Left ventricle myocardium superior (tissue), 1 donor: ENCODE data around the gene UBE2L3. TPM values are rescaled to one million over a fixed set of nuclear protein-coding genes. Genes with fewer than 3 reads are reported as not detected.
A peak's percentile ranks its signal among the peaks of the same experiment; 100 is the strongest.

Experiments
- ATAC-seq: fragments of 200-7000 bp; cut with Tn5 transposase; one replicate; pipeline ENCODE4 v1.9.1; 2020; ENCODE audit warnings: mild to moderate bottlenecking, moderate library complexity
- DNase-seq: peaks from one replicate; pipeline ENCODE4 v3.0.0-alpha.2; 2020
- intact Hi-C: fragments of 100-400 bp; cut with micrococcal nuclease; formaldehyde crosslinking; loops from one replicate; pipeline ENCODE4 v1.11.0; 2022
- total RNA-seq: library from RNA; stranded (reverse); fragmentation: NEBNext Ultra II Directional; extraction: Animal tissue kit (Norgen Biotek cat#: 25700); gene quantifications from one replicate; pipeline ENCODE4 v1.2.1, GENCODE V29; 2021
- donor health status: DM: no; HTN: yes; CAD: no; lungs with severe emphysema.

Gene UBE2L3
- total RNA-seq, 1 donor from 2014 or later, result 51.6 TPM

DNA sequence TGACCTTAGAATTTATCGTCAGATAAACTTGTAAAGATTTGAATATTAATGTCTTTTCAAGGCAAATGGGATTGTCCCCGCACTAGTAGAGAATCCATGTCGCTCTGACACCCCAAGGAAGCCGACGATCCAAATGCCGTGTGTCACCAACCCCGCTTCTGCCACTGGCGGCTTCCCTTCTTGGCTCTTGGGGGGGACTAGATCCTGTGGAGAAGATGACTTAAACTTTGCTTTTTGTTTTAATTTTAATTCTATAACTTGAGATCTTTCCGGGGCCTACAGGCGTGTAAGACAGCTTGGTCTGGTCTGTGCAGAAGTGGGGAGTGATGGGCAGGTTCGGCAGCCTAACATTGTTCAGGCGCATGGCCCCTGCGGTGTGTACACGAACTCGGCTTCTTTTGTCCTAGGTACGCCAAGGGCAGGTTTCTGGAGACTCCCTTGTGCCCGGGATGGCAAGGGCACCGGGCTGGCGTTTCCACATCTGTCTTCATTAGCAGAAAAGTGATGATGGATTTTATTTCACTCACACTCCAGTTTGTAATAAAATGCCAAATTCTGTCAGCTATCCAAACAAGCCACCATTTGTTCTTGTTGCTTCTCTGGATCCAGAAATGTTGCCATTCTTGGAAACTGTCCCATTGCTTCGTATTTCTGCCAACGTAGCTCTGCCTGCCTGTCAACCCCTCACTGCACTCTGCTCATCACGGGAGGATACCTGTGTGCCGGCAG, 55.6 kb downstream of the UBE2L3 start:
- intact Hi-C loops, result no loop called here
- ATAC-seq, result no peak
- no peak for DNase-seq

DNA sequence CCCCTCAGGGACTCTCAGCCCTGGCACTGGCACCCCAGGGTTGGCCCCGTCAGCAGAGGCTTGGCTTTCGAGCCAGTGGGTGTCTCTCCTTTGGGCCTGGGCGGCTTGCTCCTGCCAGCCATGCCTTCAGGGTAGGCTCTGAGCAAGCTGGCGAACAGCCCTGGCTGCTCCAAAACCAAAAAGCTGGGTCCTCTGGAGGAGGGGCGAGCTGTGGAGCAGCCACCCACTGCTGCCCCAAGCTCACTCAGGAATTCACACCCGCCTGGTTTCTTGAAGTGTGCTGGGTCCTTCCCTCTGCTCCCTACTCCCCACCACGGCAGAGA, 56.1 kb downstream of the UBE2L3 start:
- intact Hi-C loops, result no loop called here
- no peak for DNase-seq
- ATAC-seq, result peak; percentile 8

DNA sequence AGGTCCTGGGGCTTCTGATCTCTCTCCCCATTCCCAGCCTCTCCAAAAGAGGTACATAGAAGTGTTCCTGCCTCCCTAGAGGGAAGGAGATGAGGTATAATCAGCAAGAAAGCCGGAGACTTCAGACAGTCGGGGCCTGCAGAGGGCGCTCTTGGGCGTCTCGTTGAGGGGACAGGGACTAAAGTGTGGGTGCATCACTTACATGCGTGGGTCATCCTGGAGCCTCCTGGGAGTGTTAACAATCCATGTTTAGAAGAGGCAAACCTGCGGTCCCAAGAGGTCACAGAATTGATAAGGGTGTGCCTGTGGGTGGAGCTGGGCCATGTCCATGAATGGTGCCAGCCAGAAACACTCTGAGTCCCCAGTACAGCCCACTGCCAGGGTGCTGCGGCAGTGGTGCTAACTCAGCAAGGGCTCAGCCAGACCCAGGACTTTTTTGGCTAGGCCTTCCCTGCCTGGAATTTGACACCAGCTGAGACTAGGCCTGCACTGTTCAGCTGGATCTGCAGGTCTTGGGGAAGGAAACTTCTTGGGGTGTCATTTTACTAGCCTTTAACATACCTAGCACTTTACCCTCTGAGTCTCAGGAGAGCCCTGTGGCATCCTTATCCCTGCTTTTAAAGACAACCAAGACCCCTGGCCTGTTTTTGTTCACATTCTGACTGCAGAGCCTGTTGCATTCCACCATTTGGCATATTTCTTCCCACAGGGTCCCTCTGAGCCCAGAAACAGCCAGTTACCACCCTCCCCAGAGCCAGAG, 56.8 kb downstream of the UBE2L3 start:
- peak; percentile 65 for ATAC-seq

DNA sequence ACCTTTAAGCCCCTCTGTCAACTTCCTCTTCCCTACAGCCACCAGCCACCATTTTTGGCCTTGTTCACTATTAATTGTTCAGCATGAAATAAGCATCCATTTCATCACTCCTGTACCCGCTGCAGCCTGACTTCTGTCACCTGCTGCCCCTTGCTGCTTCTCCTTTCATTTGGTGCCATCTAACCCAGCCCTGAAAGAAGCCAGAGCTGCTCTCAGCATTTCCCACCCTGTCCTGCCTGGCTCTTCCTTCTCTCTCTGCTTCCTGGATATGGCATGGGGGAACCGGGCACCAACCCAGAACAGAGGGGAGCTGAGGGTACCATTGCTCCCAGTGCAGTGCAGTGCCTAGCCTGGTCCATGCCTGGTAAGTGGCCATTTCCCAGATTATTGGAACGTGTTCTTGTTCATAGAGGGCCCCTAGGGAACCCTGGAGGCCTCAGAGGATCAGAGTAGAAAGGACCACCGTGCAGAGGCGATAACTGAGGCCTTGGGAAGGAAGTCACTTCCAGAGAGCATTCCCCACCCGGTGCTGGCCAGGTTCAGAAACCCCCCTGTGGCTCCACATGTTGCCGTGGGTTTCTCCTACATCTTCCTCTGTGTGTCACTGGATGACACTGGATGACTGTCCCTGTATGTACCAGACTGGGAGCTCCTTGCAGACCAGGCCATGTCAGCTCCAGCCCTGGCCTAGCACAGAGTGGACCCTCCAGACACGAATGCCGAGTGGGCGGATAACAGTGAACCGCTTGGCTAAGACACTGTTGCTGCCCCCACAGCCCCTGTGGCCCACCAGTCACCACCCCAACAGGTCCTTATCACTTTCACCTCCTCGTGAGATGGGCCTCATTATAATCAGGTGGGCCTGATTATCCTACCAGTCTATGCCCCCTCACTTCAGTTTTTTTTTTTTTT, 57.6 kb downstream of the UBE2L3 start:
- DNase-seq (no peak), ATAC-seq (no peak)
- intact Hi-C loops, result no loop called here

More for the DNA sequence above, 56.8 kb downstream of the UBE2L3 start:
- peak; percentile 58 for DNase-seq
- intact Hi-C loops, result no loop called here

DNA sequence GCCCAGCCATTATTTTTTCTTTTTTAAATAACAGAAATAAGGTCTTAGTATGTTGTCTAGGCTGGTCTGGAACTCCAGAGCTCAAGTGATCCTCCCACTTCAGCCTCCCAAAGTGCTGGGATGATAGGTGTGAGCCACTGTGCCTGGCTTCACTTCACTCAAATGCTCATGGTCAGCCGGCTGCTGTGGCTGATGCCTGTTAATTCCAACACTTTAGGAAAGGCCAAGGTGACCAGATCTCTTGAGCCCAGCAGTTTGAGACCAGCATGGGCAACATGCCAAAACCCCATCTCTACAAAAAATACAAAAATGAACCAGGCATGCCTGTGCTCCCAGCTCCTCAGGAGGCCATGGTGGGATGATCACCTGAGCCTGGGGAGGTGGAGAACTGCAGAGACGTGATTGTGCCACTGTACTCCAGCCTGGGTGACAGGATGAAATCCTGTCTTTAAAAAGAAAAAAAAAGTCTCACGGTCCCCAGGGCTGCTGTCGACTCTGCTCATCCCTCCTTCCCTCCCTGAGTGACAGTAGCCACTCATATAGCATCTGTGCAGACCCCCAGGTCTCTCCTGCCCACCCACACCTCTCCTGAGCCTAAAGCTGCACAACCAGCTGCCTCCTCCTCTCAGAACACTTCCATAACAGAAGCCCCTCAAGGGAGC, 58.7 kb downstream of the UBE2L3 start:
- intact Hi-C loops, result no loop called here
- ATAC-seq (no peak), DNase-seq (no peak)

DNA sequence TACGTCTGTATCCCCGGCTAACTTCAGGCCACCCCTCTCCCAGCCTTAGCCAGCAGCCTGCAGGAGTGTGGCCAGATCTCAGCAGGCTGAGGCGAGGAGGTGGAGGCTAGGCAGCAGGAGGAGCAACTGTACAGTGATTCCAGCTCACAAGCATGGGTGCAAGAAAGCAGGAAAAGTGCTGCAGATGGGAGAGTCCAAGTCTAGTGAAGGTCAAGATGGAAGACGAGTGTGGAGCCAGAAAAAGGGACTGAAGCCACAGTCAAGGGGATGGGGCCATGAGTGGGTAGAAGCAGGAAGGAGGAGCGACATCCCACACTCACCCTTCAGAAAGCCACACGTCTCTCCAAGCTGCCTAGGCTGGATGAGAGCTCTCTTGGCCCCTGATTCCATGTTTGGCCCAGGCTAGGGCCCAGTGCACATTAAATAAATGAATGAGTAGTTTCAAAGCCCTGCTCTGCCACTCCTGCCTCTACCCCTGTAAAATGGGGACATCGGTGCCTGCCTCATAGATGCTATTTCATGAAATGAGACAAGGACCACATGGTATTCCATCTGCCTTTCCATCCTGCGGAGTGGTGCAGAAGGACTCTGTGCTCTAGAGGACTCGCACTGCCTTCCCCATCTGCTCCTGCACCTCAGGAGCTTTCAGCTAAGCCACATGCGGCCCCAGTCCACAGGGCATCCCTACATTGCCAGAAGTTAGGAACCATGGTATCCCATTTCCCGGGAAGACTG, 59.4 kb downstream of the UBE2L3 start:
- intact Hi-C loops, result no loop called here
- DNase-seq, result no peak

DNA sequence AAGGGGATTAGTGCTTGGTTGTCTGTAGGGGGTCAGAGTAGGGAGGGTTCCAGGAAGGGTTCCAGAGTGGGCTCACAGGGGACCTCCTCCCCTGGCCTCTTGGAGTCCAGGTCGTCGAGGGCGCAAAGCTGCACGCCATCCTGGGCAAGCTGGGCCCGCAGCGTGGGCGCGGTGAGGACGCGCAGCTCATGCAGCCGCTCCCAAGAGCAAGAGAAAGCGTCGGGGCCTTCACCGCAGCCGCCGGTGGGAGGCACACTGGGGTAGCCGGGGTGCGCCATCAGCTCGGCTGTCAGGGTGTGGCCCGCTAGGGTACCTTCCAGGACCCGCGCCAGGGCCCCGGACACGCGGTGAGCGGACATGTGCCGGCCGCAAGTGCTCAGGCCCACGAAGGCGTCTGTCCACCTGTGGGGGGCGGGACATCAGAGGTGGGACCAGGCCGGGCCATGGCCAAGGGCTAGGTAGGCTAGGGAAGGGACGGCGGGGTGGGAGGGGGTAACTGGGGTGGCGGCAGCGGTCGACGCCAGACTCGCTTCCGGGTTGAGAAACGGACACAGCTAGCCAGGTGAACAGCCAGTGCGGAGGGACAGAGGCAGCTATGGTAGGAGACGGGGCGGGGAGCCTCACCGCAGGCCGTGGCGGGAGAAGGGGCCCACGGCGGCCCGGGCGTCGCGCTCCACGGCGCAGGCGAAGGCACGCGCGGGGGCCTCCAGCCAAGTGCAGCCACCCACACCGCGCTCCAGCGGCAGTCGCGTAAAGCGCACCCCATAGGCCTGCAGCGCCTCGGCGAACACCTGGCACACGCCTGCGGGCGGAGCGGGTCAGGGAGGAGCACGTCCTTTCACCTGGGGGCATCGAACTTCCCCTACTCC, 61.1 kb downstream of the UBE2L3 start:
- intact Hi-C loops, result no loop called here
- ATAC-seq (peak; percentile 0), DNase-seq (no peak)

More for the DNA sequence above, 59.4 kb downstream of the UBE2L3 start:
- ATAC-seq, result no peak

DNA sequence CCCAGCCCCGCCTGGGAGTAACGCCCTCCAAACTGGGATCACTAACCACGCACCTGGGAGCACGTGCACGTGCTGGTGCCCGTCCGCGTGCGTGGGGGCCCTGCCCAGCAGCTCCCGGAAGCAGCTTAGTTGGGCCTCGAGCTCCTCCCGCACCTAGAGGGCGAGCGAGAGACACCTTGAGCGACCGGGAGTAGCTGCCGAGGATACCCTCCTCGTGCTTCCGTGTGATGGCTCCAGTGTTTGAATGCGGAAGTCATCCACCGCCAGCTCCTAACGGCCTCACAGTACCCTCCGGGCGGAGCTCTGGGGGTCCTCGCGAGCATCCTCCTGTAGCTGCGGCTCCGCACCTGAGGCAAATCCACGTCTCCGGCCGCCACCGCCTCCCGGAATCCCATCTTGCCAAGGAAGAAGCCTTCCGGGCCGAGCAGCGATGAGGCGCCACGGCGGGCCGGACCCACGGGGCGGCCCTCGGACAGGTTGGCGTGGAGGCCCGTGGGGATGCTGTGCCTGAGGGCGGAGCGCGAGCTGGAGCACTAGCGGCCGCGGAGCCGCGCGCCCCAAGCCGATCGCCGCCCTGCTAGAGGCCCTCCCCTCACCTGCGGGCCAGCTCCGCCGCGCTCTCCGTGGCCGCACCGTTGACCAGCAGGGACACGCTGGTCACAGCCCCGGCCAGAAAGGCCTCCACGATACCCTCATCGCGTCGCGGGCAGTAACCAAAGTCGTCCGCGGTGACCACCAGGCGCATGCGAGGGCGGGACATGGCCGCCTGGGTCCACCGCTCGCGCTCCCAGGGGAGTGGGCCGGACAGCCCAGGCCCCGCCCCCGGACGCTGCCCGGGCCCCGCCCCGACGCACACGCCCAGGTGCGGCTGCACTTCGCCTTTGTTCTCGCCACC, 62.0 kb downstream of the UBE2L3 start, which contains the start of gene YDJC:
Gene YDJC, minus strand, starts transcription at position 768 of the 895 bp plus-strand sequence. Its CDS starts 8 bp downstream, at position 760.
- intact Hi-C loops, result no loop called here
- ATAC-seq, result peak; percentile 98
- peak; percentile 96 for DNase-seq

DNA sequence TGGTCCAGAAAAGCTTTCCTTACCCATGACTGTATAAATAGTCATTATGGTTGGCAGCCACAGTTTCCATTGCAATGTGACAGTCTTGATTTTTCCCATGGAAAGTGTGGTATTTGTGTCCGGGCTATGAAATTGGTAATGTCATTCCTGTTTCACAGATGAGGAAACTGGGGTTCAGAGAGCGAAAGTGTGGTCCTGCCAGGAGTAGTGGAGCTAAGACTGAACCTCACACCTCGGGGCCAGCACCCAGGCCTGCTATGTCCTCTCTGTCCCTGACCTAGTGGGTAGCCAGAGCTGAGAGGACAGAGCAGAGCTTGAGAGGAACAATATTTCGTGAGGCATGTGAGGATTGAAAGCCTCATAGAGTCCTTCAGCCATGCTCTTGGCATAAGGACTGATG, 63.5 kb downstream of the UBE2L3 start:
- DNase-seq, result no peak
- no peak for ATAC-seq
- intact Hi-C loops, result no loop called here

DNA sequence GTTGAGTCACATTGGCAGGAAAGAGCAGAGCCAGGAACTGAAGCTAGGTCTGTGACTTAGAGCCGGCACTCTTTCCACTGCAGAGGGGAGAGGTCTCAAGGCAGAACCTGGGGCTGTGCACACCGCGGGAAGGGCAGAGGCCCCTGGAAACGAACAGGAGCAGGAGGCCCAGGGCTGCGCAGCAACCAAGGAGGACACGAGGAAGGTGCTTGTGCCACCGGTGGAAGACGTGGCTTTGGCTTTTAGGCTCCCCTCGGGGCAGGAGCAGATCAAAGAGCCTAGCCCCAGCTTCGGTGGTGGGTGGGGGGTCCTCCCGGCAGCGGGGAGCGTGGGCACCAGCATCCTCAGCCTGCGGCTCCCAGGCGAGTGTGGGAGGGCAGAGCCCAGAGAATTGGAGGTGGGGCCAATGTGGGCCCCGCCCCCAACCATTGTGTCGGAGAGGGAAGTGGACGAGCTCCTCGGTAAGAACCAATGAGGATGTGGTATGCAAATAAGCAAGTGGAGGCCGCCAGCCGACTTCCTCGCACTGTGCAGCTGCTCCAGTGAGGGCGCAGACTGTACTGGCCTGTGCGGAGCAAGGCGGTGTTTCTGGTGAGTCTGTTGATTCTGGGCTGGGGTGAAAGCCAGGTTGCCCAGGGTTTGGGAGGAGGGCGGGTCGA, 64.9 kb downstream of the UBE2L3 start, which contains the start of gene CCDC116:
Gene CCDC116, plus strand, starts transcription at position 524 of the 659 bp plus-strand sequence. CDS start 422 bp downstream, outside the sequence.
- intact Hi-C loops, result no loop called here
- DNase-seq, result no peak
- no peak for ATAC-seq

DNA sequence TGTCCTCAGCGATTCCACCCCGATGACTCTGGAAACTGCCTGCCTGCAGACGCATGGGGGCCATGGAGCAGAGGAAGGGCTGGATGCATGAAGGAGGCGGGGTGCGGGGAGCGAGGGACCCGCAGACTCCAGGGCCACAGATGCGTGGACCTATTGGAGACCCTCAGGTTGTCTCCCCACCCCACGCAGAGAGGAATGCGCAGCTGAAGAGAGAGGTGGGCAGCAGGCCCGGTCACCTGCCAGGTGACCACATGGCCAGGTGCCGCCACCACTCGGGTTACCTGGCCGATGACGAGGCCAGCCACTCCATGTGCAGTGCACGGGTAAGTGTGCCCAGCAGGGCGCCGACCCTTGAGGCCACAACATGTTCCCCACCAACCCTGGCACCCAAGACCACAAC, 65.4 kb downstream of the UBE2L3 start:
- DNase-seq, result no peak
- intact Hi-C loops, result no loop called here
- no peak for ATAC-seq

DNA sequence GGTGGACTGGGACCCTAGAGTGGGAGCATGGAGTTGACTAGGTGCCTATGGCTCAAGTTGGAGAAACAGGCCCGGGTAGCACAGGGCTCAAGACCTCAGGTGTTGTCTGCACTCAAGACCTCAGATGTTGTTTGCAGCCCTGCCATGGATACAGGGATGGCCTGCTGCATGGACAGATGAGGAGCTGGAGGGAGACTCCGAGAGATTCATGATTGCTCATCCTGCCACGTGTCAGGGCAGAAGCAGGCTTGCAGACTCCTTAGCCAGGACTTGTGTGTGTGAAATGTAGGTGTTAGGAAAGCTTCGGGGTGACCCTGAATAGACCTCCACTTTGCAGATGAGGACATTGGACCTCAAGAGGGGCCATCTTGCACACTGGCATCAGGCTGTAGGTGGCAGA, 66.0 kb downstream of the UBE2L3 start:
- intact Hi-C loops, result no loop called here
- DNase-seq (no peak), ATAC-seq (no peak)

DNA sequence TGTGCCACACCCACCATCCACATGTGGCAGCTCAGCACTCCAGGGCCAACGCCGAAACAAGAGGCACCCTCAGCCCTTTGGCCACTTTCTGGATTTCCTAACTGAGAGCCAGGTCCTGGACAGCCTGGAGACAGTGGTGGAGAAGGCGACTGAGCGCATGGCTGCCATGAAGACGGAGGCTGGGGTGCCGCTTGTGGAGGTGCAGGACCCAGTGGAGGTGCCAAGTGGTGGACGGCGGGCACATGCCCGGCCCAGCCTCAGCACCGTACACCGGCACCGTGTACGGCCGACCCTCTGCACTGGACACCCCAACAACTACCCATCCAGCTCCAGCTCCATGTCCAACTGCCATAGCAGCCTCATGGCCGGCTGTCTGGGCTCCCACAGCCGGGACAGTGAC, 66.6 kb downstream of the UBE2L3 start:
- intact Hi-C loops, result no loop called here
- DNase-seq, result no peak
- no peak for ATAC-seq

DNA sequence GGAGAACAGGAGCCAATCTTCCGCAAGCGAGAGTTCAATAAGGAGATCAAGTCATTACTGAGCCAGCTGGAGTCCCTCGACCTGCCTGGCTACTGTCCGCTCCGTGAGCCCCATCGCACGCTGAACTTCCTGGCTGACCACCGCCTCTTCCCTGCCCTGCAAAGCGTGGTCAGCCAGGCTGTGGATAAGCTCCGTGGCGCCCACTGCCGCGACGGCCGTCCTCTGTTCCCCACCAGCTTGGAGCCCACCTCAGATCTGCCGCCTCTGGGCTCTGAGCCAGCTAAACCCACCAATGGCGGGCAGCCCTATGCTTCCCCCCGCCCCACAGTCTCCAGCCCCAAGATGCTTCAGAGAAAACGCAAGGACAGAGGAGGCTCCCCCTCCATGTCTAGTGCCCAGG, 67.3 kb downstream of the UBE2L3 start:
- intact Hi-C loops, result no loop called here
- DNase-seq (no peak), ATAC-seq (no peak)

DNA sequence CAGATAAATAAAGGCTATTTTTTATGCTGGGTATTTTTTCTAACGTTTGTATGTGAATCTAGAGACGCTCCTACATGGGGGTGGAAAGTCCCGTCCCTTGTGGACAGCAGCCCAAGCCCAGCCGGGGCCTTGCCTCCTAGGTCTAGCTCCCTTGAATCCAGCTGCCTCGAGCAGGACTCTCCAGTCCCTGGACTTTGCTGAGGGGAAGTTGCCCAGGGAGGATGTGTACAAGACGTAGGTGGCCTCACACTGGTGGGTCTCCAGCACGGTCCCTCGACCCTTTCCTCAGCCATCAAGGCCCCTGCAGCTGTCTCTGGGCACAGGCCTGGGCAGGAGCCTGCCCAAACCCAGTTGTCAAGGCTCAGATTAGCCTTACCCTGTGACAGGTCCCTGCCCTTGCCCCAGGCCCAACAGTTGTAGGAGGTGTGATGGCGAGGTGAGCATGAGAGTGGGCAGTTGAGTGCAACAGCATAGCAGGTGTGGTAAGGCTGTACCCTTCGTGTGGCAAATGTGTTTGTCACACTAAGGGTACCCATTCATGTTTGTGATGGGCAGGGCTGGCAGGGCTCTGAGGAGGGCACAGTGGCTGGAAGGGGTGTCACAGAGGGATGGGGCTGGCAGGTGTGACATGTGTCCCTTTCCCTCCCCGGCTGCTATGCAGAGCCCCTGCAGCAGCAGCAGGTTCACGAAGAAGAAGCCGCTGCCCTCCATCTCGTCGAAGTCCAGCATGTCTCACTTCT, 68.4 kb downstream of the UBE2L3 start:
- intact Hi-C loops, result no loop called here
- DNase-seq, result no peak
- ATAC-seq, result no peak
